ENCODE data around the gene FBN2.
"Not testable (repeated sequence)": the region's sequence is repeated elsewhere in the genome, so short reads cannot be mapped to it uniquely, and the experiment has no call there.

Gene FBN2

GRCh38 chr5:128358826-128359225, 179.2 kb downstream of the FBN2 start:
- DNase-seq (ENCODE audit: low read depth in 2 of 2), result no peak

- no peak for DNase-seq (ENCODE audit: low read depth in 2 of 2)
Measured at GRCh38 chr5:128357226-128357625, 180.8 kb downstream of the FBN2 start.

DNA sequence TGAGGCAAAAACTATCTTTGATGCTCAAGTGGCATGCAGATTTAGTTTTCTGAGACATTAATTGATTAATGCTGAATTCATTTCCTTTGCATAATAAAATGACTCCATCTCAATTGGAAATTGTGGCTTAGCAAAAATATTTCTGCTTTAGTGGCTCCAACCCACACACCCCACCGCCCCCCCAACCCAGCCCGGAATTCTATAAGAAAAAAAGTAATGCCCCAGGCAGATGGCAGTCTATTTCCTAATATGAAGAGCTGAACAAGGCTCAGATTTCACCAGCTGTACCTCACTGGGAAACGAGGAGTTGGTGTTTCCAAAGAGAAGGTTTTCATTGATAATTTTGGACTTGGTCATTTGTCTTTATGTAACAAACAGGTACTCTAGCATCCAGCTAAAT, 182.1 kb downstream of the FBN2 start:
- DNase-seq (ENCODE audit: low read depth in 2 of 2), result no peak

DNA sequence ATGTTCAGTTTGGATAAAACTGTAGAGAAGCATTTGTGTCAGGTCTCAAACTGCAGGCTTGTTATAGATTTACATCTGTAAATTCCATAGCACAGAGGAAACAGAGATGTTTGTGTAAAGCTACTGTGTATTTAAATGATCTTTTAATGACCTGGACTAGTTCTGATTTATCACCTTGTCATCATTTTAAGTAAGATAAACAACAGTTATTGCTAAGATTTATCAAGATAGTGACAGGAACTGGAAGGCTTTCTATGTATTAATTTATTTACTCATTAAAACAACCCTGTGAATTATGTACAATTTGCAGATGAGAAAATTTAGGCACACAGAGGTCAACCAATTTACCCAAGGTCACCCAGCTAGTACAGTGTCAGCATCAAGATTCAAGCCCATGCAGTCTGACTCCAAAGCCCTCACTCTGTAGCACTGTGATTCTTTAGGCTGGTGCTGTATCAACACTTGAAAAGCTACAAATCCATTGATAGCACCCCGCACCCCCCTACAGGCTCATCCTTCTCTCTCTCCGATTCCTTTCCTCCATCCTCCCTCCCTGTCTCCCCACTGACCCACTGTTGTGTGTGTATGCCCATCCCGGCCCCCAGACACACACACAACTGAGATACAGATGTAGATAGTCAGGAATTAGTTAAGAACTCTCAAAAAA, 184.5 kb downstream of the FBN2 start:
- no peak for DNase-seq (ENCODE audit: low read depth in 2 of 2)

GRCh38 chr5:128350705-128351104, 187.3 kb downstream of the FBN2 start:
- DNase-seq (ENCODE audit: low read depth in 2 of 2), result no peak

GRCh38 chr5:128349044-128349858, 188.8 kb downstream of the FBN2 start:
- DNase-seq (ENCODE audit: low read depth in 2 of 2), result no peak

DNA sequence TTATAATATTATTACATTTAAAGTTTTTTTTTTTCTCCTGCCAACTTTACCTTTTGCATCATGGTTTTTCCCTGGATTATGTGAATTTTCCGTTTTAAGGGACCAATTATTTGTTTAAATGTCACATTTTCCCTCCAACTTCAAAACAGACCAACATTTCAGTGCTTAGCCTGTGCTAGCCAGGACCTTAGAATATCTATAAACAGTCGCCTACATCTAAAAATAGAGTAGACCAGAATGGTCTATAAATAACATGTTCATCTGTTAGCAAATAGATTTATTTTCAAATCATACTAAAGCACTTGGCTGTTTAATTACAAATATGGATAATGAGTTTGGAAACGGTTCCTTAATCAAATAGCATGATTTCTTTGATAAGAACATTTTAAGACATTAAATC, 192.0 kb downstream of the FBN2 start:
- no peak for DNase-seq (ENCODE audit: low read depth in 2 of 2)

GRCh38 chr5:128345247-128345646, 192.8 kb downstream of the FBN2 start:
- DNase-seq (ENCODE audit: low read depth in 2 of 2), result no peak

DNA sequence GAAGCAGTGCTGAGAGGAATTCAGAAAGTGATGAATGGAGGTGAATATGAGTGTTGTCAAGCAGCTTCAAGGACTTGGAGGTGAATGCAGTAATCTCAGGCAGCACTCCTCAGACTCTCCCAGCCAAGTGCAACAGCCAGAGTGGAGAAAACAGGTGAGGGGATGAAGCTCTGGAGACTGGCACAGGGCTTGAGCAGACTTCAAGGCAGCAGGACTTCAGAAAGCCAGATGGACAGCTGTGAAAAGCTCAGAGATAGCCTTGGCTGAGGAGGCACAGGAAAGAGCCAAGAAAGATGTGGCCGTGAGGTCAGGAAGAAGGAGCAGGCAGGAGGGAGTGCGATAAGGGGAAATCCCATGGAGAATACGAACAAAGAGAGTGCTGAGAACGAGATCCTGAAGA, 194.9 kb downstream of the FBN2 start:
- no peak for DNase-seq (ENCODE audit: low read depth in 2 of 2)

- no peak for DNase-seq (ENCODE audit: low read depth in 2 of 2)
Measured at GRCh38 chr5:128341056-128341455, 197.0 kb downstream of the FBN2 start.

GRCh38 chr5:128340648-128341047, 197.4 kb downstream of the FBN2 start:
- DNase-seq (ENCODE audit: low read depth in 2 of 2), result no peak

- DNase-seq (ENCODE audit: low read depth in 2 of 2), result no peak
Measured at GRCh38 chr5:128339585-128339984, 198.5 kb downstream of the FBN2 start.

DNA sequence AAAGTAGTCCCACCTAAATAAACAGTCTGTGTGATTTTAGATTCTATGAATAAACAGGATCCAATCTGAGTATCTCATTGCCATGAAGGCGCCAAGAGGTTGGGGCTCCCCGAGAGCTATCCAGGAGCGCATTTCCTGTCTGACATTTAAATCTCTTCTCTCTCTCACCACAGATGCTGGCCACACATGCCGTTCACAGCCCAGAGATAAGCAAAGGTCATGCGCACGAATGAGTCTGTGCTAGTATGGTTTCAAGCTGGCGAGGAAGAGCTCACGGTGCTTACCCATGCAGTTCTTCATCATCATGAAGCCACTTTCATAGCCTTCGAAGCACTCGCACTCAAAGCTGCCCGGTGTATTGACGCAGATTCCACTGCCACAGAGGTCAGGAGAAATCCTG, 199.4 kb downstream of the FBN2 start:
- no peak for DNase-seq (ENCODE audit: low read depth in 2 of 2)

DNA sequence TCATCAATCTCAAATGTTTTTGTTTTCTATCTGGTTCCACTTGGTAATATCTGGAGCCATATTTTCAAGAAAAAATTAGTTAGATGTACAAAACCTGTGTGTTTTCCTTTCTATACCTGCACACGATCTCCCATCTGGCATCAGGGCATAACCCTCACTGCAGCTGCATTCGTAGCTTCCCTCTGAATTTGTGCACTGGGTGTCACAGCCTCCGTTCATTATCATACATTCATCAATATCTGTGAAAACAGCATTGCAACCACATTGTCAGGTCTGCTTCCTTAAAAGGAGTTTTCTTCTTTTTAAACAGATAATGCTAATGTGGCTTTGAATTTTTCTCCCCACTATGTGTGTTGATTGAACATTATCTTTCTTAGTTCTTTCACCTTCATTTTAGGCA, 202.7 kb downstream of the FBN2 start:
- DNase-seq (ENCODE audit: low read depth in 2 of 2), result no peak

- DNase-seq (ENCODE audit: low read depth in 2 of 2), result no peak
Measured at GRCh38 chr5:128334010-128334716, 203.9 kb downstream of the FBN2 start.

GRCh38 chr5:128331261-128331660, 206.8 kb downstream of the FBN2 start:
- no peak for DNase-seq (ENCODE audit: low read depth in 2 of 2)

- DNase-seq (ENCODE audit: low read depth in 2 of 2), result no peak
Measured at GRCh38 chr5:128329386-128329939, 208.6 kb downstream of the FBN2 start.

DNA sequence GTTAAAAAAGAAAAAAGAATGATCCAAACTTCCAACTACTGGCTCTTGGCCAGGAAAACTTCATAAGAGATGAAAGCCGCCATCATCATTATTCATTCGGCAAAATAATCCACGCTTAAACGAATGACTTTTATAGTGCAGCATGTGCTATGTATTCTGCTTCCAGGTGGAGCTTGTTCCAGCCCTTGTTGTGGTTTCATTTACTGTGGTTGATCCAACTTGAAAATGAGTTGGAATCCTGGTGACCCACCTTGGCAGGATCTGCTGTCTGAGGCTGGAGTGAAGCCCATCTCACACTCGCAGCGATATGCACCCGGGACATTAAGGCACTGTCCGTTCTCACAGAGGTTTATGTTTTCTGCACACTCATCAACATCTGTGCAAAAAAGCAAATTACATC, 209.6 kb downstream of the FBN2 start:
- no peak for DNase-seq (ENCODE audit: low read depth in 2 of 2)

DNA sequence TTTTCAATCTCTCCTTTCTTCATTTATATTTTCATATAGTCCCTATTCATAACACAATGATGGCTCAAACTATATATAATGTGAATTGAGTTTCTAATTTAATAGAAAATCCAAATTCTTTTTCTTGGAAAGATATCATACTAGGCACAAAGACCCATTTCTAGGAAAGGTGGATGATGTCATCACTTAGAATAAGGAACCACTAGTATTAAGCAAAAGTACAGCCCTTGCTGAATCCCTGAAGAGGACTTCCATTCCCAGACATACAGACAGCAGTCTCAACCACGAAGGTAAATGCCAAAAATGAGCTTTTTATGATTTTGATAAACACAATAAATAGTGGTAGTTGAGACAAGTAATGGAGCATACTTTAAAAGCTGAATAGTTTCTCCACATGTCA, 210.0 kb downstream of the FBN2 start:
- no peak for DNase-seq (ENCODE audit: low read depth in 2 of 2)

GRCh38 chr5:128321418-128321817, 216.6 kb downstream of the FBN2 start:
- DNase-seq (ENCODE audit: low read depth in 2 of 2), result not testable (repeated sequence)

GRCh38 chr5:128318691-128319090, 219.4 kb downstream of the FBN2 start:
- no peak for DNase-seq (ENCODE audit: low read depth in 2 of 2)

DNA sequence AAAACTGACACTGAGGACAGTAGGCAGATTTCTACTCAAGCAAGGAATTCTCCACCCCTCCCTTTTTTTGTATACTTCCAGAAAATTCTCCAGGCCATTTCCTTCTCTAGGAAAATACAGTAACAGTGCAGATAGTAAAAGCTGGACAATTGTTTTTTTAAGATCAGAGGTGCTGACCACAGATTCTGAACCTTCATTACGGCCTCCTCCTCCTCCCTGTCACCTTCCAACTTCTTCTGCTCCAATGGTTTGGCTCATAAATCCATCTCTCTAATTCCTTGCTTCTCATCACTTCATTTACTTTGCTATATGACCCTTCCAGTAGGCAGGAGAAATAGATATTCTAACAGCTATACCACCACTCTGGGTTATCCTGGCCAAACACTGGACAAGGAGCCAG, 220.6 kb downstream of the FBN2 start:
- DNase-seq (ENCODE audit: low read depth in 2 of 2), result no peak

- no peak for DNase-seq (ENCODE audit: low read depth in 2 of 2)
Measured at GRCh38 chr5:128315671-128316070, 222.4 kb downstream of the FBN2 start.
